ENCODE results near the gene REEP3. TPM values are rescaled to one million over a fixed set of nuclear protein-coding genes. Genes with fewer than 3 reads are reported as not detected.

REEP3 gene
- polyA plus RNA-seq, 4 donors, result 9.8 to 46.3 (median 21.4) TPM

GRCh38 chr10:63600540-63600939 lies 79.3 kb downstream of the REEP3 start:
- no peak for FAIRE-seq
- H3K27ac ChIP-seq (ENCODE audit: low read depth in 1 of 3, low read length in 2 of 3), result no peak overlapping the region
- WGBS, 3 donors, result 92 to 100% (median 95%) methylated on average over 1 of the region's 1 CpG

GRCh38 chr10:63603709-63604445 lies 82.7 kb downstream of the REEP3 start:
- H3K9me3 ChIP-seq (ENCODE audit: control insufficient read depth in 2 of 2, insufficient read depth in 1 of 2, low read depth in 1 of 2, low read length in 1 of 2), result no peaks in the 10 kb centered on the region
- no peak for FAIRE-seq
- peak; percentile 64 to 77 for DNase-seq
- peaks cover 2 to 10% (median 6%) of the 10 kb centered on the region in 3 donors for H3K36me3 ChIP-seq (ENCODE audit: control insufficient read depth in 3 of 3, insufficient read depth in 2 of 3, low read depth in 1 of 3, low read length in 3 of 3)
- peak overlapping the region in 2 of 3 donors; percentile 41 to 90 for H3K27ac ChIP-seq (ENCODE audit: low read depth in 1 of 3, low read length in 2 of 3)
- H3K4me1 ChIP-seq (ENCODE audit: control insufficient read depth in 3 of 3, insufficient read depth in 2 of 3, low read depth in 1 of 3, low read length in 2 of 3), result peaks cover 0 to 21% (median 4%) of the 10 kb centered on the region in 3 donors
- WGBS, 3 donors, result 41 to 59% (median 51%) methylated on average over 7 of the region's 7 CpGs
- no peak overlapping the region for H3K4me3 ChIP-seq (ENCODE audit: low read depth in 1 of 3, low read length in 3 of 3)
- H3K27me3 ChIP-seq (ENCODE audit: control insufficient read depth in 3 of 3, insufficient read depth in 3 of 3, low read length in 3 of 3), result no peaks in the 10 kb centered on the region

More at GRCh38 chr10:63600540-63600939, 79.3 kb downstream of the REEP3 start:
- DNase-seq, result no peak
- H3K36me3 ChIP-seq (ENCODE audit: control insufficient read depth in 3 of 3, insufficient read depth in 2 of 3, low read depth in 1 of 3, low read length in 3 of 3), result peaks cover 2 to 24% (median 13%) of the 10 kb centered on the region in 3 donors
- no peaks in the 10 kb centered on the region for H3K27me3 ChIP-seq (ENCODE audit: control insufficient read depth in 3 of 3, insufficient read depth in 3 of 3, low read length in 3 of 3)
- no peaks in the 10 kb centered on the region for H3K9me3 ChIP-seq (ENCODE audit: control insufficient read depth in 2 of 2, insufficient read depth in 1 of 2, low read depth in 1 of 2, low read length in 1 of 2)
- H3K4me1 ChIP-seq (ENCODE audit: control insufficient read depth in 3 of 3, insufficient read depth in 2 of 3, low read depth in 1 of 3, low read length in 2 of 3), result peaks cover 0 to 12% (median 4%) of the 10 kb centered on the region in 3 donors
- H3K4me3 ChIP-seq (ENCODE audit: low read depth in 1 of 3, low read length in 3 of 3), result no peak overlapping the region

GRCh38 chr10:63605197-63605967 lies 84.2 kb downstream of the REEP3 start:
- 62 to 79% (median 65%) methylated on average over 3 of the region's 3 CpGs for WGBS, 3 donors
- Histone ChIP-seq H3K27me3 (ENCODE audit: control insufficient read depth in 3 of 3, insufficient read depth in 3 of 3, low read length in 3 of 3) (no peaks in the 10 kb centered on the region), H3K27ac (ENCODE audit: low read depth in 1 of 3, low read length in 2 of 3) (peak overlapping the region in 1 of 3 donors; percentile 90), H3K4me1 (ENCODE audit: control insufficient read depth in 3 of 3, insufficient read depth in 2 of 3, low read depth in 1 of 3, low read length in 2 of 3) (peaks cover 0 to 21% (median 4%) of the 10 kb centered on the region in 3 donors), H3K36me3 (ENCODE audit: control insufficient read depth in 3 of 3, insufficient read depth in 2 of 3, low read depth in 1 of 3, low read length in 3 of 3) (peaks cover 4 to 15% (median 5%) of the 10 kb centered on the region in 3 donors), H3K4me3 (ENCODE audit: low read depth in 1 of 3, low read length in 3 of 3) (no peak overlapping the region), H3K9me3 (ENCODE audit: control insufficient read depth in 2 of 2, insufficient read depth in 1 of 2, low read depth in 1 of 2, low read length in 1 of 2) (no peaks in the 10 kb centered on the region)
- FAIRE-seq (no peak), DNase-seq (peak in 1 of 2 donors; percentile 88)

GRCh38 chr10:63608511-63608910 lies 87.3 kb downstream of the REEP3 start:
- FAIRE-seq, result no peak
- H3K36me3 ChIP-seq (ENCODE audit: control insufficient read depth in 3 of 3, insufficient read depth in 2 of 3, low read depth in 1 of 3, low read length in 3 of 3), result peaks cover 0 to 20% (median 3%) of the 10 kb centered on the region in 3 donors
- WGBS, 3 donors, result 85 to 93% (median 85%) methylated on average over 1 of the region's 1 CpG

GRCh38 chr10:63611078-63611477 lies 89.9 kb downstream of the REEP3 start:
- FAIRE-seq (no peak), DNase-seq (no peak)
- 20 to 55% (median 33%) methylated on average over 2 of the region's 2 CpGs for WGBS, 3 donors
- Histone ChIP-seq H3K4me3 (ENCODE audit: low read depth in 1 of 3, low read length in 3 of 3) (no peak overlapping the region), H3K27ac (ENCODE audit: low read depth in 1 of 3, low read length in 2 of 3) (no peak overlapping the region), H3K9me3 (ENCODE audit: control insufficient read depth in 2 of 2, insufficient read depth in 1 of 2, low read depth in 1 of 2, low read length in 1 of 2) (no peaks in the 10 kb centered on the region), H3K27me3 (ENCODE audit: control insufficient read depth in 3 of 3, insufficient read depth in 3 of 3, low read length in 3 of 3) (no peaks in the 10 kb centered on the region), H3K4me1 (ENCODE audit: control insufficient read depth in 3 of 3, insufficient read depth in 2 of 3, low read depth in 1 of 3, low read length in 2 of 3) (peaks cover 0 to 3% (median 0%) of the 10 kb centered on the region in 3 donors), H3K36me3 (ENCODE audit: control insufficient read depth in 3 of 3, insufficient read depth in 2 of 3, low read depth in 1 of 3, low read length in 3 of 3) (peaks cover 4 to 28% (median 6%) of the 10 kb centered on the region in 3 donors)

More at GRCh38 chr10:63608511-63608910, 87.3 kb downstream of the REEP3 start:
- no peaks in the 10 kb centered on the region for H3K9me3 ChIP-seq (ENCODE audit: control insufficient read depth in 2 of 2, insufficient read depth in 1 of 2, low read depth in 1 of 2, low read length in 1 of 2)
- H3K4me3 ChIP-seq (ENCODE audit: low read depth in 1 of 3, low read length in 3 of 3), result no peak overlapping the region
- no peak for DNase-seq
- no peaks in the 10 kb centered on the region for H3K27me3 ChIP-seq (ENCODE audit: control insufficient read depth in 3 of 3, insufficient read depth in 3 of 3, low read length in 3 of 3)
- peaks cover 0 to 18% (median 4%) of the 10 kb centered on the region in 3 donors for H3K4me1 ChIP-seq (ENCODE audit: control insufficient read depth in 3 of 3, insufficient read depth in 2 of 3, low read depth in 1 of 3, low read length in 2 of 3)
- H3K27ac ChIP-seq (ENCODE audit: low read depth in 1 of 3, low read length in 2 of 3), result no peak overlapping the region

- no peak overlapping the region for H3K4me3 ChIP-seq (ENCODE audit: low read depth in 1 of 3, low read length in 3 of 3)
- WGBS, 3 donors, result 72 to 88% (median 84%) methylated on average over 2 of the region's 2 CpGs
- peak overlapping the region in 1 of 3 donors; percentile 44 for H3K27ac ChIP-seq (ENCODE audit: low read depth in 1 of 3, low read length in 2 of 3)
- no peaks in the 10 kb centered on the region for H3K9me3 ChIP-seq (ENCODE audit: control insufficient read depth in 2 of 2, insufficient read depth in 1 of 2, low read depth in 1 of 2, low read length in 1 of 2)
- no peak for FAIRE-seq
- peaks cover 6 to 33% (median 6%) of the 10 kb centered on the region in 3 donors for H3K36me3 ChIP-seq (ENCODE audit: control insufficient read depth in 3 of 3, insufficient read depth in 2 of 3, low read depth in 1 of 3, low read length in 3 of 3)
- no peak for DNase-seq
- no peaks in the 10 kb centered on the region for H3K4me1 ChIP-seq (ENCODE audit: control insufficient read depth in 3 of 3, insufficient read depth in 2 of 3, low read depth in 1 of 3, low read length in 2 of 3)
- H3K27me3 ChIP-seq (ENCODE audit: control insufficient read depth in 3 of 3, insufficient read depth in 3 of 3, low read length in 3 of 3), result no peaks in the 10 kb centered on the region
These were observed 93.2 kb downstream of the REEP3 start for GRCh38 chr10:63614371-63614891.

- Histone ChIP-seq H3K9me3 (ENCODE audit: control insufficient read depth in 2 of 2, insufficient read depth in 1 of 2, low read depth in 1 of 2, low read length in 1 of 2) (no peaks in the 10 kb centered on the region), H3K27ac (ENCODE audit: low read depth in 1 of 3, low read length in 2 of 3) (no peak overlapping the region), H3K4me3 (ENCODE audit: low read depth in 1 of 3, low read length in 3 of 3) (no peak overlapping the region), H3K36me3 (ENCODE audit: control insufficient read depth in 3 of 3, insufficient read depth in 2 of 3, low read depth in 1 of 3, low read length in 3 of 3) (peaks cover 3 to 21% (median 6%) of the 10 kb centered on the region in 3 donors), H3K4me1 (ENCODE audit: control insufficient read depth in 3 of 3, insufficient read depth in 2 of 3, low read depth in 1 of 3, low read length in 2 of 3) (no peaks in the 10 kb centered on the region), H3K27me3 (ENCODE audit: control insufficient read depth in 3 of 3, insufficient read depth in 3 of 3, low read length in 3 of 3) (no peaks in the 10 kb centered on the region)
- DNase-seq (no peak), FAIRE-seq (no peak)
- WGBS, 3 donors, result 91 to 97% (median 93%) methylated on average over 3 of the region's 3 CpGs
These were observed 97.4 kb downstream of the REEP3 start for GRCh38 chr10:63618552-63618951.

GRCh38 chr10:63619426-63619825 lies 98.2 kb downstream of the REEP3 start:
- H3K4me1 ChIP-seq (ENCODE audit: control insufficient read depth in 3 of 3, insufficient read depth in 2 of 3, low read depth in 1 of 3, low read length in 2 of 3), result no peaks in the 10 kb centered on the region
- DNase-seq (no peak), FAIRE-seq (no peak)
- H3K9me3 ChIP-seq (ENCODE audit: control insufficient read depth in 2 of 2, insufficient read depth in 1 of 2, low read depth in 1 of 2, low read length in 1 of 2), result no peaks in the 10 kb centered on the region
- no peak overlapping the region for H3K4me3 ChIP-seq (ENCODE audit: low read depth in 1 of 3, low read length in 3 of 3)
- H3K27me3 ChIP-seq (ENCODE audit: control insufficient read depth in 3 of 3, insufficient read depth in 3 of 3, low read length in 3 of 3), result no peaks in the 10 kb centered on the region
- 90 to 98% (median 97%) methylated on average over 7 of the region's 7 CpGs for WGBS, 3 donors
- peaks cover 3 to 18% (median 6%) of the 10 kb centered on the region in 3 donors for H3K36me3 ChIP-seq (ENCODE audit: control insufficient read depth in 3 of 3, insufficient read depth in 2 of 3, low read depth in 1 of 3, low read length in 3 of 3)
- H3K27ac ChIP-seq (ENCODE audit: low read depth in 1 of 3, low read length in 2 of 3), result no peak overlapping the region

Measured in small intestine (tissue), 7 donors.